H9 (cell line): ENCODE measurements around the gene FEM1B. TPM values are rescaled to one million over a fixed set of nuclear protein-coding genes. Genes with fewer than 3 reads are reported as not detected.
A peak's percentile ranks its signal among the peaks of the same experiment; 100 is the strongest.

Source experiments
- DNase-seq: peaks from one replicate; pipeline ENCODE4 v3.0.0-alpha.2; 2017
- H2AFZ ChIP-seq: one replicate; pipeline ENCODE4 v1.6.1; 2013; ENCODE audit warnings: mild to moderate bottlenecking, low read length, control low read depth, moderate library complexity
- H2AK5ac ChIP-seq: 2 replicates; pipeline ENCODE4 v1.6.1; 2013; ENCODE audit warnings: low read length, control low read depth, mixed read lengths; ENCODE audit not compliant: insufficient read length
- H2BK120ac ChIP-seq: one replicate; pipeline ENCODE4 v1.6.1; 2013; ENCODE audit warnings: low read depth, mild to moderate bottlenecking, low read length, control low read depth, inconsistent platforms; ENCODE audit not compliant: poor library complexity, severe bottlenecking
- H2BK12ac ChIP-seq: 2 replicates; pipeline ENCODE4 v1.6.1; 2013; ENCODE audit warnings: low read length, control low read depth, mixed read lengths, low read depth; ENCODE audit not compliant: insufficient read length
- H2BK15ac ChIP-seq: 2 replicates; pipeline ENCODE4 v1.6.1; 2013; ENCODE audit warnings: low read depth, low read length, control low read depth
- H2BK20ac ChIP-seq: one replicate; pipeline ENCODE4 v1.6.1; 2013; ENCODE audit warnings: low read depth, mild to moderate bottlenecking, low read length, control low read depth, inconsistent platforms; ENCODE audit not compliant: poor library complexity, severe bottlenecking
- H2BK5ac ChIP-seq: 2 replicates; pipeline ENCODE4 v1.6.1; 2013; ENCODE audit warnings: low read length, control low read depth, mixed read lengths; ENCODE audit not compliant: insufficient read length
- H3K14ac ChIP-seq: 2 replicates; pipeline ENCODE4 v1.6.1; 2013; ENCODE audit warnings: low read length, control low read depth; ENCODE audit not compliant: insufficient read depth
- H3K18ac ChIP-seq: 2 replicates; pipeline ENCODE4 v1.6.1; 2013; ENCODE audit warnings: low read depth, mild to moderate bottlenecking, mixed read lengths, low read length, control low read depth; ENCODE audit not compliant: insufficient read length
- H3K23ac ChIP-seq: 2 replicates; pipeline ENCODE4 v1.6.1; 2013; ENCODE audit warnings: low read length, control low read depth, mixed read lengths, low read depth; ENCODE audit not compliant: insufficient read length
- H3K23me2 ChIP-seq: 2 replicates; pipeline ENCODE4 v1.6.1; 2013; ENCODE audit warnings: low read depth, mild to moderate bottlenecking, mixed read lengths, low read length, control low read depth; ENCODE audit not compliant: insufficient read length, poor library complexity, severe bottlenecking
- H3K27ac ChIP-seq: 2 replicates; pipeline ENCODE4 v1.5.1; 2013; ENCODE audit warnings: low read length, control low read depth, mixed read lengths, low read depth; ENCODE audit not compliant: insufficient read length
- H3K27me3 ChIP-seq: 2 replicates; pipeline ENCODE4 v1.6.1; 2013; ENCODE audit warnings: low read length, control low read depth, inconsistent platforms; ENCODE audit not compliant: insufficient read depth
- H3K4ac ChIP-seq: 2 replicates; pipeline ENCODE4 v1.6.1; 2013; ENCODE audit warnings: low read depth, mild to moderate bottlenecking, control low read depth, inconsistent platforms, low read length, moderate library complexity
- H3K4me1 ChIP-seq: 2 replicates; pipeline ENCODE4 v1.6.1; 2013; ENCODE audit warnings: low read length, control low read depth, inconsistent platforms; ENCODE audit not compliant: insufficient read depth
- H3K4me2 ChIP-seq: 2 replicates; pipeline ENCODE4 v1.6.1; 2013; ENCODE audit warnings: low read length, control low read depth, mixed read lengths; ENCODE audit not compliant: insufficient read length, insufficient read depth
- H3K56ac ChIP-seq: 2 replicates; pipeline ENCODE4 v1.6.1; 2013; ENCODE audit warnings: low read depth, mild to moderate bottlenecking, mixed read lengths, low read length, control low read depth; ENCODE audit not compliant: insufficient read length
- H3K79me1 ChIP-seq: 2 replicates; pipeline ENCODE4 v1.6.1; 2013; ENCODE audit warnings: low read depth, mild to moderate bottlenecking, moderate library complexity, low read length, control low read depth, inconsistent platforms; ENCODE audit not compliant: insufficient read depth, poor library complexity, severe bottlenecking
- H3K79me2 ChIP-seq: 2 replicates; pipeline ENCODE4 v1.6.1; 2013; ENCODE audit warnings: low read length, control low read depth, inconsistent platforms; ENCODE audit not compliant: insufficient read depth
- H3K9ac ChIP-seq: 2 replicates; pipeline ENCODE4 v1.6.1; 2013; ENCODE audit warnings: low read length, control low read depth, mixed read lengths; ENCODE audit not compliant: insufficient read length; ENCODE audit errors: extremely low read depth
- H3K9me3 ChIP-seq: one replicate; pipeline ENCODE4 v1.6.1; 2013; ENCODE audit warnings: low read depth, low read length, inconsistent platforms; ENCODE audit not compliant: control insufficient read depth
- H3T11ph ChIP-seq: one replicate; pipeline ENCODE4 v1.6.1; 2013; ENCODE audit warnings: mild to moderate bottlenecking, low read length, control low read depth, inconsistent platforms
- H4K20me1 ChIP-seq: one replicate; pipeline ENCODE4 v1.6.1; 2013; ENCODE audit not compliant: control insufficient read depth, insufficient read length, insufficient read depth
- H4K5ac ChIP-seq: 2 replicates; pipeline ENCODE4 v1.6.1; 2013; ENCODE audit warnings: low read depth, mild to moderate bottlenecking, mixed read lengths, low read length, control low read depth; ENCODE audit not compliant: insufficient read length
- H4K8ac ChIP-seq: replicated peaks from 2 replicates; pipeline ENCODE4 v1.6.1; 2013; ENCODE audit warnings: low read length, control low read depth, mixed read lengths, low read depth; ENCODE audit not compliant: insufficient read length
- H4K91ac ChIP-seq: 2 replicates; pipeline ENCODE4 v1.6.1; 2013; ENCODE audit warnings: low read depth, mild to moderate bottlenecking, moderate library complexity, mixed read lengths, low read length, control low read depth; ENCODE audit not compliant: insufficient read length
- H3K27ac Mint-ChIP-seq, 3 experiments: 2 replicates in 2 of 3; 3 replicates in 1 of 3; pipeline ENCODE4 v1.8.0; 2020 to 2021; ENCODE audit warnings: mixed read lengths in 3 of 3, mild to moderate bottlenecking in 1 of 3, moderate library complexity in 1 of 3
- H3K27me3 Mint-ChIP-seq: 2 replicates; pipeline ENCODE4 v1.8.0; 2021; ENCODE audit warnings: low read depth, mild to moderate bottlenecking, moderate library complexity, mixed read lengths
- H3K36me3 Mint-ChIP-seq, 3 experiments: 2 replicates in 2 of 3; 3 replicates in 1 of 3; pipeline ENCODE4 v1.8.0; 2020 to 2021; ENCODE audit warnings: low read depth in 3 of 3, mixed read lengths in 3 of 3; ENCODE audit not compliant: insufficient read depth in 1 of 3
- H3K4me1 Mint-ChIP-seq, 2 experiments: 2 replicates each; pipeline ENCODE4 v1.8.0; 2020; ENCODE audit warnings: mixed read lengths in 2 of 2
- H3K4me3 Mint-ChIP-seq, 2 experiments: 2 replicates in 1 of 2; 3 replicates in 1 of 2; pipeline ENCODE4 v1.8.0; 2020 to 2021; ENCODE audit warnings: mild to moderate bottlenecking in 2 of 2, mixed read lengths in 2 of 2, moderate library complexity in 1 of 2
- H3K9me3 Mint-ChIP-seq, 2 experiments: 2 replicates in 1 of 2; 3 replicates in 1 of 2; pipeline ENCODE4 v1.8.0; 2020; ENCODE audit warnings: mild to moderate bottlenecking in 2 of 2, mixed read lengths in 2 of 2, moderate library complexity in 1 of 2
- CTCF ChIP-seq: fragments of 200-600 bp; sonication (generic); conservative IDR thresholded peaks from 3 replicates; pipeline ENCODE4 v1.8.0; 2021; ENCODE audit warnings: antibody characterized with exemption, mild to moderate bottlenecking
- WGBS: extraction: QIAGEN DNeasy Blood & Tissue Kit; methylation state at CpG from one replicate; pipeline ENCODE4 v1.1.7; 2013; ENCODE audit warnings: missing lambda C conversion rate, low lambda C conversion rate, mixed read lengths; ENCODE audit not compliant: insufficient read length; ENCODE audit errors: extremely low coverage; 5-methylcytosine and 5-hydroxymethylcytosine counted together
- total RNA-seq: library from RNA; stranded (reverse); gene quantifications from 2 replicates; pipeline ENCODE4 v1.2.1, GENCODE V29; 2021

FEM1B gene
- total RNA-seq, 1 experiment from 2014 or later, result 77.9 TPM

DNA sequence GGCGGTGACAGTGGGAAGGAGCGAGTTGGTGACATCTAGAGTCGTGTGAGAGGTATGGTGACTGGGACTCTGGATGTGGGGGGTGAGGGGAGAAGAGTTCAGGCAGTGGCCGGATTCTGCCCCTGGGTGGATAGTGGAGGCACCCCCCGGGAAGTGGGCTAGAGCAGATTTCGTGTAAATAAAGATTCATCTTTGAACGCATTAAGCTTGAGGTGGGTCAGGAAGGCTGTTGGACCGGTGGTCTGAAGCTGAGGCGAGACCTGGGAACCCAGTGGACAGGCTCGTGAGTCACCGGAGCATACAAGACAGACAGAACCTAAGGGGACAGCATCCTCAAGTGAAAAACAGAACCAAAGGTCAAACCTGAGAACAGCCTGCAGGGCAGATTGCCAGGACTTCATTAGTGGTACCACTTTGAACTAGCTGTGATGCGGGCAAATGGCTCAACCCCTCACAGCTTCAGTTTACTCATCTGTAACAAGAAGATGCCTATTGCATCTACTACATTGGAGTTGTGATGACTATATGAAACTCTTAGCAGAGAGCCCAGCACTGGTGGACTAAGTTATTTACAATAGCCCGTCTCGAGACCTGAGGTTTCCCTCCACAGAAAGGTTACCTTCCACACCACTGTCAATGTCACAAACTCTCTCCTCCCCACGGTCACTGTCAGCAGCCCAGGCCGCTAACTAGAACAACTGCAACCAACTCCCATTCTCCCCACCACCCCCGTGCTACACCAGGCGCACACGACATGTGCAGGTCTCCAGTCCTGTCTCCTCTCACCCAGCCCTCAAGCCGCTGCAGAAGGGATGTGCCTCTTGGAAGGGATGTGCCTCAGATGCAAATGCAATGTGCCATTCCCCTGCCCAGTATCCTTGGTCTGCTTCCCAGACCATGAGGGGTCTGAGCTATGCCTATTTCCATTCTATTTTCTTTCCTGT lies 47.1 kb upstream of the FEM1B start:
- Histone ChIP-seq H2BK12ac (no peak overlapping the region), H3K27ac (no peak overlapping the region), H2BK120ac (no peak overlapping the region), H3T11ph (no peak overlapping the region), H3K14ac (no peak overlapping the region), H3K18ac (no peak overlapping the region), H3K27me3 (no peaks in the 10 kb centered on the region), H4K91ac (no peak overlapping the region), H3K9me3 (no peaks in the 10 kb centered on the region), H3K4me2 (peak overlapping the region; percentile 98), H4K5ac (no peak overlapping the region), H3K79me2 (peaks cover 16% of the 10 kb centered on the region; the same call in 1 of the 2 replicates), H4K8ac (no peak overlapping the region), H3K56ac (no peak overlapping the region), H3K4me1 (peaks cover 12% of the 10 kb centered on the region; the same call in 1 of the 2 replicates), H3K9ac (peak overlapping the region; percentile 44), H3K79me1 (peaks cover under 1% of the 10 kb centered on the region), H3K23me2 (peaks cover 16% of the 10 kb centered on the region), H2AFZ (peak overlapping the region; percentile 40), H2BK15ac (no peak overlapping the region), H4K20me1 (no peaks in the 10 kb centered on the region), H3K4ac (no peak overlapping the region), H3K23ac (no peak overlapping the region), H2BK20ac (no peak overlapping the region), H2AK5ac (no peak overlapping the region), H2BK5ac (no peak overlapping the region)
- H3K36me3 Mint-ChIP-seq, result peaks cover 0 to 6% (median 0%) of the 10 kb centered on the region in 3 experiments; a peak in 2 of 7 replicates
- H3K27ac Mint-ChIP-seq, result peak overlapping the region in 2 of 3 experiments; percentile 83 to 95; a peak in 4 of 7 replicates
- H3K4me1 Mint-ChIP-seq, result peaks cover 35 to 46% of the 10 kb centered on the region in 2 experiments
- TF ChIP-seq CTCF, result no peak
- no peaks in the 10 kb centered on the region for H3K9me3 Mint-ChIP-seq
- peak overlapping the region; percentile 90 to 93 for H3K4me3 Mint-ChIP-seq
- peaks cover 16% of the 10 kb centered on the region for H3K27me3 Mint-ChIP-seq
- no peak for DNase-seq
- WGBS, result no CpG with 5 or more reads among the region's 20 CpGs
